WTC11 (cell line): ENCODE measurements around the gene EDDM3A. TPM values are rescaled to one million over a fixed set of nuclear protein-coding genes. Genes with fewer than 3 reads are reported as not detected.

Source experiments
- ATAC-seq: fragments of 200-7000 bp; cut with Tn5 transposase; 2 replicates; pipeline ENCODE4 v1.10.0; 2021; ENCODE audit warnings: mild to moderate bottlenecking, moderate library complexity
- Bru-seq: library from RNA; stranded (reverse); fragments of 400-500 nt; gene quantifications from one replicate; lab custom pipeline; 2021; lab: Mats Ljungman, UMichigan
- CTCF ChIA-PET: fragments of 300-600 bp; sonication (Branson Sonifier 250); formaldehyde crosslinking; loops from one replicate; lab custom pipeline; 2021; ENCODE audit warnings: antibody characterized with exemption; lab: Charles Lee
- POLR2A ChIA-PET: fragments of 350-600 bp; sonication (Branson Sonifier 250); formaldehyde crosslinking; loops from one replicate; lab custom pipeline; 2021; ENCODE audit warnings: antibody characterized with exemption; lab: Charles Lee
- DNase-seq: peaks from one replicate; pipeline ENCODE4 v3.0.0; 2021; ENCODE audit warnings: low spot score
- H3K27ac Mint-ChIP-seq: 2 replicates; pipeline ENCODE4 v1.8.0; 2021; ENCODE audit warnings: mixed read lengths
- H3K27me3 Mint-ChIP-seq: 2 replicates; pipeline ENCODE4 v1.8.0; 2021; ENCODE audit warnings: low read depth, mild to moderate bottlenecking, moderate library complexity, mixed read lengths
- H3K36me3 Mint-ChIP-seq: 2 replicates; pipeline ENCODE4 v1.8.0; 2021; ENCODE audit warnings: mixed read lengths
- H3K4me1 Mint-ChIP-seq: 2 replicates; pipeline ENCODE4 v1.8.0; 2022; ENCODE audit warnings: mixed read lengths
- H3K4me3 Mint-ChIP-seq: 2 replicates; pipeline ENCODE4 v1.8.0; 2021; ENCODE audit warnings: mild to moderate bottlenecking, moderate library complexity, mixed read lengths
- H3K9me3 Mint-ChIP-seq: 2 replicates; pipeline ENCODE4 v1.8.0; 2021; ENCODE audit warnings: mixed read lengths
- CREB1 ChIP-seq: sonication (generic); formaldehyde crosslinking; IDR thresholded peaks from 2 replicates; pipeline ENCODE4 v1.8.0; 2023; ENCODE audit warnings: mild to moderate bottlenecking, missing genetic modification reagents
- GTF2I ChIP-seq: fragments of 250-450 bp; sonication (Bioruptor Pico); conservative IDR thresholded peaks from 2 replicates; pipeline ENCODE4 v1.4.0; 2021; ENCODE audit warnings: mild to moderate bottlenecking
- JUN ChIP-seq: sonication (generic); formaldehyde crosslinking; IDR thresholded peaks from 2 replicates; pipeline ENCODE4 v1.8.0; 2023; ENCODE audit warnings: mild to moderate bottlenecking, missing genetic modification reagents
- KAT7 ChIP-seq: sonication (generic); formaldehyde crosslinking; IDR thresholded peaks from 2 replicates; pipeline ENCODE4 v1.8.1; 2023; ENCODE audit warnings: missing genetic modification reagents, mild to moderate bottlenecking, borderline replicate concordance
- SMAD3 ChIP-seq: sonication (generic); formaldehyde crosslinking; IDR thresholded peaks from 2 replicates; pipeline ENCODE4 v1.8.0; 2022; ENCODE audit warnings: missing genetic modification reagents, mild to moderate bottlenecking, borderline replicate concordance
- TP53 ChIP-seq: sonication (generic); formaldehyde crosslinking; IDR thresholded peaks from 2 replicates; pipeline ENCODE4 v1.8.1; 2023; ENCODE audit warnings: mild to moderate bottlenecking, missing genetic modification reagents
- ZBTB21 ChIP-seq: sonication (generic); formaldehyde crosslinking; IDR thresholded peaks from 2 replicates; pipeline ENCODE4 v1.8.1; 2023; ENCODE audit warnings: mild to moderate bottlenecking, missing genetic modification reagents, borderline replicate concordance
- ZNF138 ChIP-seq: sonication (generic); formaldehyde crosslinking; conservative IDR thresholded peaks from 2 replicates; pipeline ENCODE4 v1.8.1; 2022; ENCODE audit warnings: mild to moderate bottlenecking, moderate library complexity, missing genetic modification reagents
- ZNF219 ChIP-seq: sonication (generic); formaldehyde crosslinking; IDR thresholded peaks from 2 replicates; pipeline ENCODE4 v1.8.0; 2023; ENCODE audit warnings: missing genetic modification reagents, mild to moderate bottlenecking, borderline replicate concordance
- ZNF263 ChIP-seq: sonication (generic); formaldehyde crosslinking; IDR thresholded peaks from 2 replicates; pipeline ENCODE4 v1.8.1; 2022; ENCODE audit warnings: low read depth, mild to moderate bottlenecking, moderate library complexity, missing genetic modification reagents
- long read RNA-seq, 3 experiments: library from RNA in 1 of 3; library from capped mRNA in 1 of 3; library from polyadenylated mRNA in 1 of 3; unstranded in 2 of 3; stranded (forward) in 1 of 3; transcript quantifications; one replicate each; pipeline ENCODE4 v2.0.0, GENCODE V29; 2021
- total RNA-seq: library from RNA; stranded (reverse); gene quantifications from 3 replicates; pipeline ENCODE4 v1.2.3, GENCODE V29; 2021
- TF ChIP-seq, protein P1 (sequence below): fragments of 250-450 bp; sonication (Bioruptor Pico); IDR thresholded peaks from 2 replicates; pipeline ENCODE4 v1.9.0; 2021; ENCODE audit warnings: mild to moderate bottlenecking, borderline replicate concordance
- TF ChIP-seq, protein P2 (sequence below): sonication (generic); formaldehyde crosslinking; IDR thresholded peaks from 2 replicates; pipeline ENCODE4 v1.8.0; 2022; ENCODE audit warnings: missing genetic modification reagents
- TF ChIP-seq, protein P3 (sequence below): sonication (generic); formaldehyde crosslinking; IDR thresholded peaks from 2 replicates; pipeline ENCODE4 v1.8.1; 2023; ENCODE audit warnings: mild to moderate bottlenecking, moderate library complexity, missing genetic modification reagents
- TF ChIP-seq, protein P4 (sequence below): sonication (generic); formaldehyde crosslinking; IDR thresholded peaks from 2 replicates; pipeline ENCODE4 v1.8.1; 2022; ENCODE audit warnings: low read depth, missing genetic modification reagents, borderline replicate concordance
- TF ChIP-seq, protein P5 (sequence below): fragments of 200-600 bp; IDR thresholded peaks from 2 replicates; pipeline ENCODE4 v1.8.0; 2022; ENCODE audit warnings: antibody characterized with exemption
- TF ChIP-seq, protein P6 (sequence below): fragments of 250-450 bp; sonication (Bioruptor Pico); IDR thresholded peaks from 2 replicates; pipeline ENCODE4 v2.1.2; 2022; ENCODE audit warnings: mild to moderate bottlenecking, moderate library complexity
- TF ChIP-seq, protein P7 (sequence below): fragments of 250-450 bp; sonication (Bioruptor Pico); IDR thresholded peaks from 2 replicates; pipeline ENCODE4 v1.8.0; 2021; ENCODE audit warnings: mild to moderate bottlenecking
- TF ChIP-seq, protein P8 (sequence below): sonication (generic); formaldehyde crosslinking; IDR thresholded peaks from 2 replicates; pipeline ENCODE4 v1.8.1; 2023; ENCODE audit warnings: mild to moderate bottlenecking, missing genetic modification reagents, moderate library complexity

The EDDM3A gene, protein sequence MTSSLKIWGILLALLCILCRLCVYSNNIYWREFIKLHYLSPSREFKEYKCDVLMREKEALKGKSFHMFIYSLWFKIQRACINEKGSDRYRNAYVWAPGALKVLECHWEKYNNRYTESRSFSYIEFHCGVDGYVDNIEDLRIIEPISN
- total RNA-seq = 0.20 TPM in 1 of 3 replicates, not detected in the others
- not detected for Bru-seq, nascent RNA
- long read RNA-seq, experiment 1 = 0 reads
- long read RNA-seq, experiment 2 = 0 reads
- long read RNA-seq, experiment 3 = 0 reads

DNA sequence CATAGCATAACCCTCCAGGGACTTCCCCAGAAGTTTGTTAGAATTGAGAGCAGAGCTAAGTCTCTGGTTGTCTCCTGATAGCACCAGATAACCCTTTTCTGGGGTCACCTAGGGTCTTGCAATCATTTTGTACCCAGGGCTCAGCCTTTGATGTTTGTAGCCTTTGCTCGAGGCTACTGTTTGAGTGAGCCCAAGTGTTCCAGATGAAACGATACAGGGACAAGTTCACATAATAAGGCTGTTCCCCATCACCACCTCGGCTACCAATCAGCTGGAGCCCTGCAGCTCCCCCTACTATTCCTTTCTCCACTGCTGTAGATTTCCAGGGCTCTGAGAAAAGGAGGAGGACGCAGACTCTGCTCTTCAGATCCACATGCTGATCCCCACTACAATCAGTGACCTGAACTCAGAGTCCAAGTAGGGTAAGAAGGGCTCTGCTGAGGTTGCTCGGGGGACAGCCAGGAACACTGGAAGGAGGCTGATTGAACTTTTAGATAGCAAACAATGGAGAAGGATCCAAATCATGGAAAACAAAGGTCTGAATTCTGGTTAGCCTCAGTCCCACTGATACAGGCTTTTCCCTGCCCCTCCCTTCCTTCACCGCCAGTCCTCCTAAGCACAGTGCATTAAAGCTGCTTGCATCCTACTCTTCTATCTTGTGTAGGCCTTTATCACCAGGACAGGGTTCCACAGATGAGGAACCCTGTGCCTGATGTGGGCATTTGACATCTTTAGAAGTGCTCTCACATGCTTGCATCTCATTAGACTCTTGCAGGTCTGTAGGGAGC lies at the start of gene EDDM3A:
TSS of gene EDDM3A (plus strand) at position 317 of the 788 bp plus-strand sequence. CDS start 1,694 bp downstream, outside the sequence.
- Mint-ChIP-seq H3K4me1 (peaks cover 19% of the 10 kb centered on the region), H3K4me3 (no peak within 1 kb of the TSS), H3K27ac (no peak within 1 kb of the TSS), H3K27me3 (no peaks in the 10 kb centered on the region), H3K36me3 (peaks cover 3% of the 10 kb centered on the region; the same call in 1 of the 2 replicates), H3K9me3 (peaks cover 3% of the 10 kb centered on the region; the same call in 1 of the 2 replicates)
- TF ChIP-seq ZBTB21 (CRISPR knock-in tag) (no peak), ZNF219 (no peak), ZNF138 (CRISPR knock-in tag) (no peak), CREB1 (CRISPR knock-in tag) (no peak), TP53 (CRISPR knock-in tag) (no peak), JUN (no peak), GTF2I (CRISPR knock-in tag) (no peak), SMAD3 (CRISPR knock-in tag) (no peak), KAT7 (CRISPR knock-in tag) (no peak), ZNF263 (CRISPR knock-in tag) (no peak)
- TF ChIP-seq, protein P1, sequence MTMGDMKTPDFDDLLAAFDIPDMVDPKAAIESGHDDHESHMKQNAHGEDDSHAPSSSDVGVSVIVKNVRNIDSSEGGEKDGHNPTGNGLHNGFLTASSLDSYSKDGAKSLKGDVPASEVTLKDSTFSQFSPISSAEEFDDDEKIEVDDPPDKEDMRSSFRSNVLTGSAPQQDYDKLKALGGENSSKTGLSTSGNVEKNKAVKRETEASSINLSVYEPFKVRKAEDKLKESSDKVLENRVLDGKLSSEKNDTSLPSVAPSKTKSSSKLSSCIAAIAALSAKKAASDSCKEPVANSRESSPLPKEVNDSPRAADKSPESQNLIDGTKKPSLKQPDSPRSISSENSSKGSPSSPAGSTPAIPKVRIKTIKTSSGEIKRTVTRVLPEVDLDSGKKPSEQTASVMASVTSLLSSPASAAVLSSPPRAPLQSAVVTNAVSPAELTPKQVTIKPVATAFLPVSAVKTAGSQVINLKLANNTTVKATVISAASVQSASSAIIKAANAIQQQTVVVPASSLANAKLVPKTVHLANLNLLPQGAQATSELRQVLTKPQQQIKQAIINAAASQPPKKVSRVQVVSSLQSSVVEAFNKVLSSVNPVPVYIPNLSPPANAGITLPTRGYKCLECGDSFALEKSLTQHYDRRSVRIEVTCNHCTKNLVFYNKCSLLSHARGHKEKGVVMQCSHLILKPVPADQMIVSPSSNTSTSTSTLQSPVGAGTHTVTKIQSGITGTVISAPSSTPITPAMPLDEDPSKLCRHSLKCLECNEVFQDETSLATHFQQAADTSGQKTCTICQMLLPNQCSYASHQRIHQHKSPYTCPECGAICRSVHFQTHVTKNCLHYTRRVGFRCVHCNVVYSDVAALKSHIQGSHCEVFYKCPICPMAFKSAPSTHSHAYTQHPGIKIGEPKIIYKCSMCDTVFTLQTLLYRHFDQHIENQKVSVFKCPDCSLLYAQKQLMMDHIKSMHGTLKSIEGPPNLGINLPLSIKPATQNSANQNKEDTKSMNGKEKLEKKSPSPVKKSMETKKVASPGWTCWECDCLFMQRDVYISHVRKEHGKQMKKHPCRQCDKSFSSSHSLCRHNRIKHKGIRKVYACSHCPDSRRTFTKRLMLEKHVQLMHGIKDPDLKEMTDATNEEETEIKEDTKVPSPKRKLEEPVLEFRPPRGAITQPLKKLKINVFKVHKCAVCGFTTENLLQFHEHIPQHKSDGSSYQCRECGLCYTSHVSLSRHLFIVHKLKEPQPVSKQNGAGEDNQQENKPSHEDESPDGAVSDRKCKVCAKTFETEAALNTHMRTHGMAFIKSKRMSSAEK = no peak
- TF ChIP-seq, protein P2, sequence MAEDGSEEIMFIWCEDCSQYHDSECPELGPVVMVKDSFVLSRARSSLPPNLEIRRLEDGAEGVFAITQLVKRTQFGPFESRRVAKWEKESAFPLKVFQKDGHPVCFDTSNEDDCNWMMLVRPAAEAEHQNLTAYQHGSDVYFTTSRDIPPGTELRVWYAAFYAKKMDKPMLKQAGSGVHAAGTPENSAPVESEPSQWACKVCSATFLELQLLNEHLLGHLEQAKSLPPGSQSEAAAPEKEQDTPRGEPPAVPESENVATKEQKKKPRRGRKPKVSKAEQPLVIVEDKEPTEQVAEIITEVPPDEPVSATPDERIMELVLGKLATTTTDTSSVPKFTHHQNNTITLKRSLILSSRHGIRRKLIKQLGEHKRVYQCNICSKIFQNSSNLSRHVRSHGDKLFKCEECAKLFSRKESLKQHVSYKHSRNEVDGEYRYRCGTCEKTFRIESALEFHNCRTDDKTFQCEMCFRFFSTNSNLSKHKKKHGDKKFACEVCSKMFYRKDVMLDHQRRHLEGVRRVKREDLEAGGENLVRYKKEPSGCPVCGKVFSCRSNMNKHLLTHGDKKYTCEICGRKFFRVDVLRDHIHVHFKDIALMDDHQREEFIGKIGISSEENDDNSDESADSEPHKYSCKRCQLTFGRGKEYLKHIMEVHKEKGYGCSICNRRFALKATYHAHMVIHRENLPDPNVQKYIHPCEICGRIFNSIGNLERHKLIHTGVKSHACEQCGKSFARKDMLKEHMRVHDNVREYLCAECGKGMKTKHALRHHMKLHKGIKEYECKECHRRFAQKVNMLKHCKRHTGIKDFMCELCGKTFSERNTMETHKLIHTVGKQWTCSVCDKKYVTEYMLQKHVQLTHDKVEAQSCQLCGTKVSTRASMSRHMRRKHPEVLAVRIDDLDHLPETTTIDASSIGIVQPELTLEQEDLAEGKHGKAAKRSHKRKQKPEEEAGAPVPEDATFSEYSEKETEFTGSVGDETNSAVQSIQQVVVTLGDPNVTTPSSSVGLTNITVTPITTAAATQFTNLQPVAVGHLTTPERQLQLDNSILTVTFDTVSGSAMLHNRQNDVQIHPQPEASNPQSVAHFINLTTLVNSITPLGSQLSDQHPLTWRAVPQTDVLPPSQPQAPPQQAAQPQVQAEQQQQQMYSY (CRISPR knock-in tag) = no peak
- TF ChIP-seq, protein P3, sequence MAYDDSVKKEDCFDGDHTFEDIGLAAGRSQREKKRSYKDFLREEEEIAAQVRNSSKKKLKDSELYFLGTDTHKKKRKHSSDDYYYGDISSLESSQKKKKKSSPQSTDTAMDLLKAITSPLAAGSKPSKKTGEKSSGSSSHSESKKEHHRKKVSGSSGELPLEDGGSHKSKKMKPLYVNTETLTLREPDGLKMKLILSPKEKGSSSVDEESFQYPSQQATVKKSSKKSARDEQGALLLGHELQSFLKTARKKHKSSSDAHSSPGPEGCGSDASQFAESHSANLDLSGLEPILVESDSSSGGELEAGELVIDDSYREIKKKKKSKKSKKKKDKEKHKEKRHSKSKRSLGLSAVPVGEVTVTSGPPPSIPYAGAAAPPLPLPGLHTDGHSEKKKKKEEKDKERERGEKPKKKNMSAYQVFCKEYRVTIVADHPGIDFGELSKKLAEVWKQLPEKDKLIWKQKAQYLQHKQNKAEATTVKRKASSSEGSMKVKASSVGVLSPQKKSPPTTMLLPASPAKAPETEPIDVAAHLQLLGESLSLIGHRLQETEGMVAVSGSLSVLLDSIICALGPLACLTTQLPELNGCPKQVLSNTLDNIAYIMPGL = no peak
- TF ChIP-seq, protein P4, sequence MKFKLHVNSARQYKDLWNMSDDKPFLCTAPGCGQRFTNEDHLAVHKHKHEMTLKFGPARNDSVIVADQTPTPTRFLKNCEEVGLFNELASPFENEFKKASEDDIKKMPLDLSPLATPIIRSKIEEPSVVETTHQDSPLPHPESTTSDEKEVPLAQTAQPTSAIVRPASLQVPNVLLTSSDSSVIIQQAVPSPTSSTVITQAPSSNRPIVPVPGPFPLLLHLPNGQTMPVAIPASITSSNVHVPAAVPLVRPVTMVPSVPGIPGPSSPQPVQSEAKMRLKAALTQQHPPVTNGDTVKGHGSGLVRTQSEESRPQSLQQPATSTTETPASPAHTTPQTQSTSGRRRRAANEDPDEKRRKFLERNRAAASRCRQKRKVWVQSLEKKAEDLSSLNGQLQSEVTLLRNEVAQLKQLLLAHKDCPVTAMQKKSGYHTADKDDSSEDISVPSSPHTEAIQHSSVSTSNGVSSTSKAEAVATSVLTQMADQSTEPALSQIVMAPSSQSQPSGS = no peak
- TF ChIP-seq, protein P5, sequence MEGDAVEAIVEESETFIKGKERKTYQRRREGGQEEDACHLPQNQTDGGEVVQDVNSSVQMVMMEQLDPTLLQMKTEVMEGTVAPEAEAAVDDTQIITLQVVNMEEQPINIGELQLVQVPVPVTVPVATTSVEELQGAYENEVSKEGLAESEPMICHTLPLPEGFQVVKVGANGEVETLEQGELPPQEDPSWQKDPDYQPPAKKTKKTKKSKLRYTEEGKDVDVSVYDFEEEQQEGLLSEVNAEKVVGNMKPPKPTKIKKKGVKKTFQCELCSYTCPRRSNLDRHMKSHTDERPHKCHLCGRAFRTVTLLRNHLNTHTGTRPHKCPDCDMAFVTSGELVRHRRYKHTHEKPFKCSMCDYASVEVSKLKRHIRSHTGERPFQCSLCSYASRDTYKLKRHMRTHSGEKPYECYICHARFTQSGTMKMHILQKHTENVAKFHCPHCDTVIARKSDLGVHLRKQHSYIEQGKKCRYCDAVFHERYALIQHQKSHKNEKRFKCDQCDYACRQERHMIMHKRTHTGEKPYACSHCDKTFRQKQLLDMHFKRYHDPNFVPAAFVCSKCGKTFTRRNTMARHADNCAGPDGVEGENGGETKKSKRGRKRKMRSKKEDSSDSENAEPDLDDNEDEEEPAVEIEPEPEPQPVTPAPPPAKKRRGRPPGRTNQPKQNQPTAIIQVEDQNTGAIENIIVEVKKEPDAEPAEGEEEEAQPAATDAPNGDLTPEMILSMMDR = no peak
- TF ChIP-seq, protein P6, sequence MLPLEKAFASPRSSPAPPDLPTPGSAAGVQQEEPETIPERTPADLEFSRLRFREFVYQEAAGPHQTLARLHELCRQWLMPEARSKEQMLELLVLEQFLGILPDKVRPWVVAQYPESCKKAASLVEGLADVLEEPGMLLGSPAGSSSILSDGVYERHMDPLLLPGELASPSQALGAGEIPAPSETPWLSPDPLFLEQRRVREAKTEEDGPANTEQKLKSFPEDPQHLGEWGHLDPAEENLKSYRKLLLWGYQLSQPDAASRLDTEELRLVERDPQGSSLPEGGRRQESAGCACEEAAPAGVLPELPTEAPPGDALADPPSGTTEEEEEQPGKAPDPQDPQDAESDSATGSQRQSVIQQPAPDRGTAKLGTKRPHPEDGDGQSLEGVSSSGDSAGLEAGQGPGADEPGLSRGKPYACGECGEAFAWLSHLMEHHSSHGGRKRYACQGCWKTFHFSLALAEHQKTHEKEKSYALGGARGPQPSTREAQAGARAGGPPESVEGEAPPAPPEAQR (CRISPR knock-in tag) = no peak
- TF ChIP-seq, protein P7, sequence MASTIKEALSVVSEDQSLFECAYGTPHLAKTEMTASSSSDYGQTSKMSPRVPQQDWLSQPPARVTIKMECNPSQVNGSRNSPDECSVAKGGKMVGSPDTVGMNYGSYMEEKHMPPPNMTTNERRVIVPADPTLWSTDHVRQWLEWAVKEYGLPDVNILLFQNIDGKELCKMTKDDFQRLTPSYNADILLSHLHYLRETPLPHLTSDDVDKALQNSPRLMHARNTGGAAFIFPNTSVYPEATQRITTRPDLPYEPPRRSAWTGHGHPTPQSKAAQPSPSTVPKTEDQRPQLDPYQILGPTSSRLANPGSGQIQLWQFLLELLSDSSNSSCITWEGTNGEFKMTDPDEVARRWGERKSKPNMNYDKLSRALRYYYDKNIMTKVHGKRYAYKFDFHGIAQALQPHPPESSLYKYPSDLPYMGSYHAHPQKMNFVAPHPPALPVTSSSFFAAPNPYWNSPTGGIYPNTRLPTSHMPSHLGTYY (CRISPR knock-in tag) = no peak
- TF ChIP-seq, protein P8, sequence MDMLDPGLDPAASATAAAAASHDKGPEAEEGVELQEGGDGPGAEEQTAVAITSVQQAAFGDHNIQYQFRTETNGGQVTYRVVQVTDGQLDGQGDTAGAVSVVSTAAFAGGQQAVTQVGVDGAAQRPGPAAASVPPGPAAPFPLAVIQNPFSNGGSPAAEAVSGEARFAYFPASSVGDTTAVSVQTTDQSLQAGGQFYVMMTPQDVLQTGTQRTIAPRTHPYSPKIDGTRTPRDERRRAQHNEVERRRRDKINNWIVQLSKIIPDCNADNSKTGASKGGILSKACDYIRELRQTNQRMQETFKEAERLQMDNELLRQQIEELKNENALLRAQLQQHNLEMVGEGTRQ = no peak
- ATAC-seq = no peak; the same call in 1 of the 2 replicates
- no peak for DNase-seq
- CTCF ChIA-PET = interaction anchor here (0.8 to 4.5 kb wide), 7 partner anchors 12 to 298 kb away, joined by 3 to 22 read pairs (median 6); no protein-coding TSS in a partner anchor
- POLR2A ChIA-PET = interaction anchor here (0.6 kb wide), 1 partner anchor 161 kb away, joined by 5 read pairs; no protein-coding TSS in a partner anchor
